HEK293 (cell line): ENCODE measurements around the gene MCRIP1.

Experiments
- CTCF ChIP-seq: fragments of 450-650 bp; formaldehyde crosslinking; IDR thresholded peaks from 2 replicates; pipeline ENCODE4 v1.5.1; 2016; ENCODE audit warnings: missing biosample characterization, missing genetic modification characterization
- ZBTB17 ChIP-seq: fragments of 450-650 bp; formaldehyde crosslinking; IDR thresholded peaks from 2 replicates; pipeline ENCODE4 v1.5.1; 2016; ENCODE audit warnings: missing biosample characterization, missing genetic modification characterization
- ZNF423 ChIP-seq: fragments of 450-650 bp; formaldehyde crosslinking; IDR thresholded peaks from 2 replicates; pipeline ENCODE4 v1.5.1; 2016; ENCODE audit warnings: missing biosample characterization, missing genetic modification characterization
- TF ChIP-seq, protein P1 (sequence below): fragments of 450-650 bp; formaldehyde crosslinking; IDR thresholded peaks from 2 replicates; pipeline ENCODE4 v1.5.1; 2016; ENCODE audit warnings: missing biosample characterization, missing genetic modification characterization
- TF ChIP-seq, protein P2 (sequence below): fragments of 450-650 bp; formaldehyde crosslinking; IDR thresholded peaks from 2 replicates; pipeline ENCODE4; 2016; ENCODE audit warnings: missing biosample characterization, missing genetic modification characterization
- TF ChIP-seq, protein P3 (sequence below): fragments of 450-650 bp; formaldehyde crosslinking; IDR thresholded peaks from 2 replicates; pipeline ENCODE4 v1.5.1; 2016; ENCODE audit warnings: missing biosample characterization, missing genetic modification characterization

DNA sequence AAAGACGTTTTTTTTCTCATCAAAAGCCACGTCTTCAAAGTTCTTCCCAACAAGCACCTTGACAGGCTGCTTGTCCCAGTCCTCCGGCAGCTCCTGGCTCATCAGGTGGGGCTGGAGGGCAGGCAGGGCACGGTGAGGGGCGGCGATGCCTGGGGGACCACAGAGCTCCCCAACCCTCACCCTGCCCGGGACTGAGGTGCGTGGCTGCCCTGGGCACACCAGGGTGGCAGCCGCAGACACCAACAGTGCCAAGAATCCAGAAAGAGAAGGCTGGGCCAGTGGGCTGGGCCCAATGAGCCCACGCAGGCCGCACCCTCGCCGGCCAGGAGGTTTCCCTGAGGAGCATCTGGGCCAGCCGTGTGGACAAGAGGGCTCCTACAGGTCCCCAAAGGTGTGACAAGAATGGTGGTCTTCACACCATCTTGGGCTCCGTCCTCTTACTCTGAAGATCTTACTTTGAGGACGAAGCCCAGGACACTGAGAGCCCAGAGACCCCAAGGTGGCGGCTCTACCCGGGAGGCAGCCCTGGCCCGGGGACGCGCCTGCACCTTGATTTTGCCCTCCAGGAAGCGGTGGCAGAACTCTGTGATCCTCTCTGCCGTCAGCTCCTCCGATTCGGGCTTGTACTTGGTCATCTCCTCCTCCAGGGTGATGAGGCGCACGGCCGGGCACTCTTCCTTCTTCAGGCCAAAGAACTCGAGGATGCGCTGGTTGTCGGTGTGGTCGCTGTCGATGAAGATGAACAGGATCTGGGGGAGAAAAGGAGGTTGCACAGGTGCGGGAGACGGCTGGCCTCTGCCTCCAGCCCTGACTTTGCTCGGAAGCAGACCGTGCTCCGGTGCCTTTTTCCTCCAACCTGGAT, 13.0 kb upstream of the MCRIP1 start:
- TF ChIP-seq CTCF (tag by site-specific recombination) (no peak), ZNF423 (tag by site-specific recombination) (no peak), ZBTB17 (no peak)
- TF ChIP-seq, protein P1, sequence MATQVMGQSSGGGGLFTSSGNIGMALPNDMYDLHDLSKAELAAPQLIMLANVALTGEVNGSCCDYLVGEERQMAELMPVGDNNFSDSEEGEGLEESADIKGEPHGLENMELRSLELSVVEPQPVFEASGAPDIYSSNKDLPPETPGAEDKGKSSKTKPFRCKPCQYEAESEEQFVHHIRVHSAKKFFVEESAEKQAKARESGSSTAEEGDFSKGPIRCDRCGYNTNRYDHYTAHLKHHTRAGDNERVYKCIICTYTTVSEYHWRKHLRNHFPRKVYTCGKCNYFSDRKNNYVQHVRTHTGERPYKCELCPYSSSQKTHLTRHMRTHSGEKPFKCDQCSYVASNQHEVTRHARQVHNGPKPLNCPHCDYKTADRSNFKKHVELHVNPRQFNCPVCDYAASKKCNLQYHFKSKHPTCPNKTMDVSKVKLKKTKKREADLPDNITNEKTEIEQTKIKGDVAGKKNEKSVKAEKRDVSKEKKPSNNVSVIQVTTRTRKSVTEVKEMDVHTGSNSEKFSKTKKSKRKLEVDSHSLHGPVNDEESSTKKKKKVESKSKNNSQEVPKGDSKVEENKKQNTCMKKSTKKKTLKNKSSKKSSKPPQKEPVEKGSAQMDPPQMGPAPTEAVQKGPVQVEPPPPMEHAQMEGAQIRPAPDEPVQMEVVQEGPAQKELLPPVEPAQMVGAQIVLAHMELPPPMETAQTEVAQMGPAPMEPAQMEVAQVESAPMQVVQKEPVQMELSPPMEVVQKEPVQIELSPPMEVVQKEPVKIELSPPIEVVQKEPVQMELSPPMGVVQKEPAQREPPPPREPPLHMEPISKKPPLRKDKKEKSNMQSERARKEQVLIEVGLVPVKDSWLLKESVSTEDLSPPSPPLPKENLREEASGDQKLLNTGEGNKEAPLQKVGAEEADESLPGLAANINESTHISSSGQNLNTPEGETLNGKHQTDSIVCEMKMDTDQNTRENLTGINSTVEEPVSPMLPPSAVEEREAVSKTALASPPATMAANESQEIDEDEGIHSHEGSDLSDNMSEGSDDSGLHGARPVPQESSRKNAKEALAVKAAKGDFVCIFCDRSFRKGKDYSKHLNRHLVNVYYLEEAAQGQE (tag by site-specific recombination), result no peak
- TF ChIP-seq, protein P2, sequence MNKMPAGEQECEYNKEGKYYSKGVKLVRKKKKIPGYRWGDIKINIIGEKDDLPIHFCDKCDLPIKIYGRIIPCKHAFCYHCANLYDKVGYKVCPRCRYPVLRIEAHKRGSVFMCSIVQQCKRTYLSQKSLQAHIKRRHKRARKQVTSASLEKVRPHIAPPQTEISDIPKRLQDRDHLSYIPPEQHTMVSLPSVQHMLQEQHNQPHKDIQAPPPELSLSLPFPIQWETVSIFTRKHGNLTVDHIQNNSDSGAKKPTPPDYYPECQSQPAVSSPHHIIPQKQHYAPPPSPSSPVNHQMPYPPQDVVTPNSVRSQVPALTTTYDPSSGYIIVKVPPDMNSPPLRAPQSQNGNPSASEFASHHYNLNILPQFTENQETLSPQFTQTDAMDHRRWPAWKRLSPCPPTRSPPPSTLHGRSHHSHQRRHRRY (tag by site-specific recombination), result no peak
- TF ChIP-seq, protein P3, sequence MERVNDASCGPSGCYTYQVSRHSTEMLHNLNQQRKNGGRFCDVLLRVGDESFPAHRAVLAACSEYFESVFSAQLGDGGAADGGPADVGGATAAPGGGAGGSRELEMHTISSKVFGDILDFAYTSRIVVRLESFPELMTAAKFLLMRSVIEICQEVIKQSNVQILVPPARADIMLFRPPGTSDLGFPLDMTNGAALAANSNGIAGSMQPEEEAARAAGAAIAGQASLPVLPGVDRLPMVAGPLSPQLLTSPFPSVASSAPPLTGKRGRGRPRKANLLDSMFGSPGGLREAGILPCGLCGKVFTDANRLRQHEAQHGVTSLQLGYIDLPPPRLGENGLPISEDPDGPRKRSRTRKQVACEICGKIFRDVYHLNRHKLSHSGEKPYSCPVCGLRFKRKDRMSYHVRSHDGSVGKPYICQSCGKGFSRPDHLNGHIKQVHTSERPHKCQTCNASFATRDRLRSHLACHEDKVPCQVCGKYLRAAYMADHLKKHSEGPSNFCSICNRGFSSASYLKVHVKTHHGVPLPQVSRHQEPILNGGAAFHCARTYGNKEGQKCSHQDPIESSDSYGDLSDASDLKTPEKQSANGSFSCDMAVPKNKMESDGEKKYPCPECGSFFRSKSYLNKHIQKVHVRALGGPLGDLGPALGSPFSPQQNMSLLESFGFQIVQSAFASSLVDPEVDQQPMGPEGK (tag by site-specific recombination), result no peak
